DOHH2 (cell line): Measurements from ENCODE around the gene ADAMTS16.

Experiments used
- CTCF ChIP-seq: fragments of 200-600 bp; sonication (generic); IDR thresholded peaks from one replicate; pipeline ENCODE4 v1.5.1; 2014; ENCODE audit warnings: antibody characterized with exemption, mild to moderate bottlenecking, low read depth, low read length; ENCODE audit not compliant: poor library complexity, severe bottlenecking
- EZH2phosphoT487 ChIP-seq: fragments of 200-600 bp; sonication (generic); IDR thresholded peaks from 2 replicates; pipeline ENCODE4 v1.6.1; 2017; ENCODE audit warnings: borderline replicate concordance, mild to moderate bottlenecking, antibody characterized with exemption, low read length, moderate library complexity, mixed read lengths

- TF ChIP-seq CTCF = no peak
- TF ChIP-seq EZH2phosphoT487 = no peak
These were observed 135.1 kb downstream of the ADAMTS16 start for GRCh38 chr5:5275211-5275610.
